ENCODE measurements around the gene SLC26A8. TPM values are rescaled to one million over a fixed set of nuclear protein-coding genes. Genes with fewer than 3 reads are reported as not detected.

SLC26A8 gene
- total RNA-seq, 1 experiment from 2014 or later: 0.09 TPM

- Histone ChIP-seq H3K4ac (ENCODE audit: low read depth, low read length) (no peak overlapping the region), H3K27me3 (ENCODE audit: insufficient read depth, low read length) (no peaks in the 10 kb centered on the region), H3K18ac (ENCODE audit: insufficient read length, low read depth, low read length) (no peak overlapping the region), H3K4me1 (ENCODE audit: insufficient read depth, low read length) (no peaks in the 10 kb centered on the region), H2AK5ac (ENCODE audit: insufficient read length, low read length) (no peak overlapping the region), H4K5ac (ENCODE audit: insufficient read length, low read depth, low read length) (no peak overlapping the region), H2BK20ac (ENCODE audit: low read depth, low read length, poor library complexity, severe bottlenecking) (no peak overlapping the region), H2BK15ac (ENCODE audit: low read depth, low read length) (no peak overlapping the region), H2BK120ac (ENCODE audit: low read depth, low read length, poor library complexity, severe bottlenecking) (no peak overlapping the region), H3K27ac (ENCODE audit: insufficient read length, low read depth, low read length) (no peak overlapping the region), H3K23me2 (ENCODE audit: insufficient read length, low read depth, low read length, poor library complexity, severe bottlenecking) (no peaks in the 10 kb centered on the region), H3K9ac (ENCODE audit: extremely low read depth, insufficient read length, low read length) (no peak overlapping the region), H4K91ac (ENCODE audit: insufficient read length, low read depth, low read length) (no peak overlapping the region), H3K56ac (ENCODE audit: insufficient read length, low read depth, low read length) (no peak overlapping the region), H3T11ph (ENCODE audit: low read length) (no peak overlapping the region), H3K14ac (ENCODE audit: insufficient read depth, low read length) (no peak overlapping the region), H2BK12ac (ENCODE audit: insufficient read length, low read depth, low read length) (no peak overlapping the region), H4K20me1 (ENCODE audit: control insufficient read depth, insufficient read depth, insufficient read length) (no peaks in the 10 kb centered on the region), H4K8ac (replicated peaks; ENCODE audit: insufficient read length, low read depth, low read length) (no peak overlapping the region), H3K23ac (ENCODE audit: insufficient read length, low read depth, low read length) (no peak overlapping the region), H2AFZ (ENCODE audit: low read length) (no peak overlapping the region), H3K79me2 (ENCODE audit: insufficient read depth, low read length) (no peaks in the 10 kb centered on the region), H3K4me2 (ENCODE audit: insufficient read depth, insufficient read length, low read length) (no peak overlapping the region), H2BK5ac (ENCODE audit: insufficient read length, low read length) (no peak overlapping the region), H3K79me1 (ENCODE audit: insufficient read depth, low read depth, low read length, poor library complexity, severe bottlenecking) (no peaks in the 10 kb centered on the region), H3K9me3 (ENCODE audit: control insufficient read depth, low read depth, low read length) (no peaks in the 10 kb centered on the region)
- H3K27me3 Mint-ChIP-seq (ENCODE audit: low read depth): no peaks in the 10 kb centered on the region
- peaks cover 6 to 13% of the 10 kb centered on the region in 2 experiments for H3K4me1 Mint-ChIP-seq
- DNase-seq: no peak
- no peak overlapping the region for H3K4me3 Mint-ChIP-seq
- H3K9me3 Mint-ChIP-seq: no peaks in the 10 kb centered on the region
- TF ChIP-seq CTCF (conservative IDR thresholded peaks at IDR 0.05): no peak
- no CpG with 5 or more reads among the region's 3 CpGs for WGBS (ENCODE audit: extremely low coverage, insufficient read length, low lambda C conversion rate)
- H3K27ac Mint-ChIP-seq: no peak overlapping the region
- H3K36me3 Mint-ChIP-seq (ENCODE audit: insufficient read depth in 1 of 3, low read depth in 3 of 3): 0 out of 7 replicates have a peak, but pooled peaks cover 0 to under 1% (median 0%) of the 10 kb centered on the region in 3 experiments
These were observed 44.1 kb upstream of the SLC26A8 start for GRCh38 chr6:36068586-36068985.
